ENCODE results near the gene EXOC8.

- TF ChIP-seq POLR2A (IDR thresholded peaks at IDR 0.05) (no peak), CTCF (IDR thresholded peaks at IDR 0.05) (no peak)
Measured at GRCh38 chr1:231355171-231355570, 17.5 kb upstream of the EXOC8 start.

Data from uterus (tissue), 2 donors.